Measurements from ENCODE around the gene DRAM2.
"Not testable (repeated sequence)": the region's sequence is repeated elsewhere in the genome, so short reads cannot be mapped to it uniquely, and the experiment has no call there.

The DRAM2 gene

DNA sequence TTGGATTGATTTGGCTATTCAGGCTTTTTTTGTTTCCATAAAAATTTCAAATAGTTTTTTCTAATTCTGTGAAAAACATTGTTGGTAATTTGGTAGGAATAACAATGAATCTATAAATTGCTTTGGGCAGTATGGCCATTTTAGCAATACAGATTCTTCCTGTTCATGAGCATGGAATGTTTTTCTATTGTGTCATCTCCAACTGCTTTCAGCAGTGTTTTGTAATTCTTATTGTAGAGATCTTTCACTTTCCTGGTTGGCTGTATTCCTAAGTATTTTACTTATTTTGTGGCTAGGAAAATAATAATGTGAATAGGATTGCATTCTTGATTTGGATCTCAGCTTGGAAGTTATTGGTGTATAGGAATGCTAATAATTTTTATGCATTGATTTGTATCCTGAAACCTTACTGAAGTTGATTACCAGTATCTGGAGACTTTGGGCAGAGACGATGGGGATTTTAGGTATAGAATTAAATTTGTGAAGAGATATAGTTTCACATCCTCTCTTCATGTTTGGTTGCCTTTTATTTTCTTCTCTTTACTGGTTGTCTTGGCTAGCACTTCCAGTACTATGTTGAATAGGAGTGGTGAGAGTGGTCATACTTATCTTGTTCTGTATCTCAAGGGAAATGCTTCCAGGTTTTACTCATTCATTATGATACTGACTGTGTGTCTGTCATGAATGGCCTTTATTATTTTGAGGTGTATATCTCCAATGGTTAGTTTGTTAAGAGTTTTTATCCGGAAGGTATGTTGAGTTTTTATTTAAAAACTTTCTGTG lies 57.3 kb downstream of the DRAM2 start:
- DNase-seq (ENCODE audit: low spot score) = no peak

DNA sequence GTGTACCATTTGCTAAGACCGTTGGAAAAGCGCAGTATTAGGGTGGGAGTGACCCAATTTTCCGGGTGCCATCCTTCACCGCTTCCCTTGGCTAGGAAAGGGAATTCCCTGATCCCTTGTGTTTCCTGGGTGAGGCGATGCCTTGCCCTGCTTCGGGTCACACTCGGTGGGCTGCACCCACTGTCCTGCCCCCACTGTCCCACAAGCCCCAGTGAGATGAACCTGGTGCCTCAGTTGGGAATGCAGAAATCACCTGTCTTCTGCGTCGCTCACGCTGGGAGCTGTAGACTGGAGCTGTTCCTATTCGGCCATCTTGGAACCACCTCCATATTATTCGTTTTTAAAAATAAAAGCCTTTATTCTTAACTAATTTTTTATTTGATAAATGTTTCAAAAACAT lies 60.6 kb downstream of the DRAM2 start:
- DNase-seq (ENCODE audit: low spot score) = not testable (repeated sequence)

DNA sequence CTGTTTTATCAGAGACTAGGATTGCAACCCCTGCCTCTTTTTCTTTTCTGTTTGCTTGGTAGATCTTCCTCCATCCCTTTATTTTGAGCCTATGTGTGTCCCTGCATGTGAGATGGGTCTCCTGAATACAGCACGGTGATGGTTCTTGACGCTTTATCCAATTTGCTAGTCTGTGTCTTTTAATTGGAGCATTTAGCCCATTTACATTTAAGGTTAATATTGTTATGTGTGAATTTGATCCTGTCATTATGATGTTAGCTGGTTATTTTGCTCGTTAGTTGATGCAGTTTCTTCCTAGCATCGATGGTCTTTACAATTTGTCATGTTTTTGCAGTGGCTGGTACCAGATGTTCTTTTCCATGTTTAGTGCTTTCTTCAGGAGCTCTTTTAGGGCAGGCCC lies 62.6 kb downstream of the DRAM2 start:
- DNase-seq (ENCODE audit: low spot score) = not testable (repeated sequence)
